ENCODE results near the gene TTLL8. TPM values are rescaled to one million over a fixed set of nuclear protein-coding genes. Genes with fewer than 3 reads are reported as not detected.

The TTLL8 gene
- total RNA-seq, 1 experiment from 2014 or later: not detected

DNA sequence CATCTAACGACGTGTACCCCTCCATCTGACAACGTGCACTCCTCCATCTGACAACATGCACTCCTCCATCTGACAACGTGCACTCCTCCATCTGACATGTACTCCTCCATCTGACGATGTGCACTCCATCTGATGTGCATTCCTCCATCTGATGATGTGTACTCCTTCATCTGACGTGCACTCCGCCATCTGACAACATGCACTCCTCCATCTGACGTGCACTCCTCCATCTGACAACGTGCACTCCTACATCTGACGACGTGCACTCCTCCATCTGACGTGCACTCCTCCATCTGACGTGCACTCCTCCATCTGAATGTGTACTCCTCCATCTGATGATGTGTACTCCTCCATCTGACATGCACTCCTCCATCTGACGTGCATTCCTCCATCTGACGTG is 37.5 kb downstream of the TTLL8 start:
- ChIA-PET POLR2A (no interaction called here), CTCF (no interaction called here), RAD21 (ENCODE audit: low non-redundant PET in 1 of 2, low total read pairs in 2 of 2, uncharacterized antibody in 2 of 2, unreplicated experiment in 2 of 2) (no interaction called here)
- H3K36me3 ChIP-seq (ENCODE audit: control insufficient read depth in 1 of 2, insufficient read depth in 2 of 2, low read length in 2 of 2): no peaks in the 10 kb centered on the region
- no peak overlapping the region for H2AFZ ChIP-seq (ENCODE audit: low read depth, low read length, poor library complexity, severe bottlenecking)
- peaks cover 0 to 6% of the 10 kb centered on the region in 2 experiments; a peak in 1 of 4 replicates for H3K9me3 ChIP-seq (ENCODE audit: control insufficient read depth in 1 of 2, insufficient read depth in 1 of 2, low read depth in 1 of 2, low read length in 2 of 2)
- H4K20me1 ChIP-seq (ENCODE audit: insufficient read depth): no peaks in the 10 kb centered on the region
- H3K9me2 ChIP-seq (ENCODE audit: insufficient read depth): no peaks in the 10 kb centered on the region
- H3K27ac ChIP-seq (ENCODE audit: low read depth, low read length): no peak overlapping the region
- DNase-seq (ENCODE audit: low read depth, low spot score): no peak
- H3K4me1 ChIP-seq (ENCODE audit: control insufficient read depth in 1 of 2, insufficient read depth in 2 of 2, low read length in 2 of 2): peaks cover 0 to 8% of the 10 kb centered on the region in 2 experiments; a peak in 1 of 4 replicates
- no peak overlapping the region for H3K9ac ChIP-seq (ENCODE audit: low read length)
- H3K4me2 ChIP-seq (ENCODE audit: low read length): no peak overlapping the region
- no peak overlapping the region for H3K4me3 ChIP-seq (replicated peaks in 1 of 2; ENCODE audit: low read depth in 1 of 2, low read length in 2 of 2)
- intact Hi-C loops (cut with micrococcal nuclease): no loop called here
- H3K27me3 ChIP-seq (ENCODE audit: insufficient read depth, low read length): no peaks in the 10 kb centered on the region
- no peaks in the 10 kb centered on the region for H3K79me2 ChIP-seq (ENCODE audit: insufficient read depth, low read length)
- ATAC-seq: no peak
- BruUV-seq (replicated peaks): no TSS peak
- TF ChIP-seq SRF (IDR thresholded peaks at IDR 0.05; ENCODE audit: low read depth): no peak
- TF ChIP-seq POLR2A (IDR thresholded peaks at IDR 0.05; ENCODE audit: borderline replicate concordance, extremely low read depth, insufficient read depth, insufficient read length): no peak
- no peak for TF ChIP-seq CBX3 (IDR thresholded peaks at IDR 0.05; ENCODE audit: low read depth)
- TF ChIP-seq, protein P1, sequence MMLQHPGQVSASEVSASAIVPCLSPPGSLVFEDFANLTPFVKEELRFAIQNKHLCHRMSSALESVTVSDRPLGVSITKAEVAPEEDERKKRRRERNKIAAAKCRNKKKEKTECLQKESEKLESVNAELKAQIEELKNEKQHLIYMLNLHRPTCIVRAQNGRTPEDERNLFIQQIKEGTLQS (IDR thresholded peaks at IDR 0.05): no peak
- no peak for TF ChIP-seq ZFX (IDR thresholded peaks at IDR 0.05)
- TF ChIP-seq EZH2phosphoT487 (IDR thresholded peaks at IDR 0.05; ENCODE audit: borderline replicate concordance): no peak
- no peak for TF ChIP-seq CEBPB (IDR thresholded peaks at IDR 0.05; ENCODE audit: low read depth)

- Histone ChIP-seq H3K9me2 (ENCODE audit: insufficient read depth) (no peaks in the 10 kb centered on the region), H2AFZ (ENCODE audit: low read depth, low read length, poor library complexity, severe bottlenecking) (no peak overlapping the region), H3K36me3 (ENCODE audit: control insufficient read depth in 1 of 2, insufficient read depth in 2 of 2, low read length in 2 of 2) (no peaks in the 10 kb centered on the region), H3K4me1 (ENCODE audit: control insufficient read depth in 1 of 2, insufficient read depth in 2 of 2, low read length in 2 of 2) (peaks cover 0 to 8% of the 10 kb centered on the region in 2 experiments; a peak in 1 of 4 replicates), H3K9me3 (ENCODE audit: control insufficient read depth in 1 of 2, insufficient read depth in 1 of 2, low read depth in 1 of 2, low read length in 2 of 2) (peaks cover 0 to 6% of the 10 kb centered on the region in 2 experiments; a peak in 1 of 4 replicates), H3K79me2 (ENCODE audit: insufficient read depth, low read length) (no peaks in the 10 kb centered on the region), H3K4me2 (ENCODE audit: low read length) (no peak overlapping the region), H3K9ac (ENCODE audit: low read length) (no peak overlapping the region), H3K27ac (ENCODE audit: low read depth, low read length) (no peak overlapping the region), H4K20me1 (ENCODE audit: insufficient read depth) (no peaks in the 10 kb centered on the region), H3K27me3 (ENCODE audit: insufficient read depth, low read length) (no peaks in the 10 kb centered on the region), H3K4me3 (replicated peaks in 1 of 2; ENCODE audit: low read depth in 1 of 2, low read length in 2 of 2) (no peak overlapping the region)
- DNase-seq (ENCODE audit: low read depth, low spot score) (no peak), ATAC-seq (no peak)
- TF ChIP-seq EZH2phosphoT487 (IDR thresholded peaks at IDR 0.05; ENCODE audit: borderline replicate concordance): no peak
- no peak for TF ChIP-seq CBX3 (IDR thresholded peaks at IDR 0.05; ENCODE audit: low read depth)
- no peak for TF ChIP-seq POLR2A (IDR thresholded peaks at IDR 0.05; ENCODE audit: borderline replicate concordance, extremely low read depth, insufficient read depth, insufficient read length)
- no peak for TF ChIP-seq CTCF (IDR thresholded peaks at IDR 0.05 in 2 of 3, conservative IDR thresholded peaks at IDR 0.05 in 1 of 3; ENCODE audit: borderline replicate concordance in 1 of 3, insufficient read depth in 1 of 3, low read depth in 2 of 3, low read length in 2 of 3)
- TF ChIP-seq ELF1 (IDR thresholded peaks at IDR 0.05; ENCODE audit: borderline replicate concordance, low read depth): no peak
- no peak for TF ChIP-seq YY1 (IDR thresholded peaks at IDR 0.05; ENCODE audit: extremely low read depth, insufficient replicate concordance, low read depth, low read length)
- TF ChIP-seq REST (IDR thresholded peaks at IDR 0.05; ENCODE audit: low read depth): no peak
- no TSS peak for BruUV-seq (replicated peaks)
- intact Hi-C loops (cut with micrococcal nuclease): no loop called here
- ChIA-PET RAD21 (ENCODE audit: low non-redundant PET in 1 of 2, low total read pairs in 2 of 2, uncharacterized antibody in 2 of 2, unreplicated experiment in 2 of 2) (no interaction called here), CTCF (interaction anchor here (0.8 kb wide), 1 partner anchor 11 kb away, joined by 4 read pairs; no protein-coding TSS in a partner anchor), POLR2A (no interaction called here)
Measured at GRCh38 chr22:50019316-50019715, 38.8 kb downstream of the TTLL8 start.

Data from HCT116 (cell line).